ENCODE measurements around the gene SEBOX.

- no peak for TF ChIP-seq POLR2AphosphoS5 (IDR thresholded peaks at IDR 0.05)
- no peak for TF ChIP-seq CTCF (IDR thresholded peaks at IDR 0.05)
- TF ChIP-seq POLR2A (IDR thresholded peaks at IDR 0.05) = no peak
These were observed 37.2 kb upstream of the SEBOX start for GRCh38 chr17:28402224-28402630.

All from gastroesophageal sphincter (tissue), 3 donors.